HTR-8/SVneo (cell line): ENCODE data around the gene TBC1D10A.

ENCODE experiments used
- DNase-seq: peaks from one replicate; pipeline ENCODE4 v3.0.0; 2011; ENCODE audit warnings: low spot score, mixed read lengths; ENCODE audit not compliant: insufficient read length
- FAIRE-seq: peaks from 2 replicates; lab custom pipeline; 2011; peaks lifted over from hg19 to GRCh38; lab: Jason Lieb, UNC

The TBC1D10A gene

DNA sequence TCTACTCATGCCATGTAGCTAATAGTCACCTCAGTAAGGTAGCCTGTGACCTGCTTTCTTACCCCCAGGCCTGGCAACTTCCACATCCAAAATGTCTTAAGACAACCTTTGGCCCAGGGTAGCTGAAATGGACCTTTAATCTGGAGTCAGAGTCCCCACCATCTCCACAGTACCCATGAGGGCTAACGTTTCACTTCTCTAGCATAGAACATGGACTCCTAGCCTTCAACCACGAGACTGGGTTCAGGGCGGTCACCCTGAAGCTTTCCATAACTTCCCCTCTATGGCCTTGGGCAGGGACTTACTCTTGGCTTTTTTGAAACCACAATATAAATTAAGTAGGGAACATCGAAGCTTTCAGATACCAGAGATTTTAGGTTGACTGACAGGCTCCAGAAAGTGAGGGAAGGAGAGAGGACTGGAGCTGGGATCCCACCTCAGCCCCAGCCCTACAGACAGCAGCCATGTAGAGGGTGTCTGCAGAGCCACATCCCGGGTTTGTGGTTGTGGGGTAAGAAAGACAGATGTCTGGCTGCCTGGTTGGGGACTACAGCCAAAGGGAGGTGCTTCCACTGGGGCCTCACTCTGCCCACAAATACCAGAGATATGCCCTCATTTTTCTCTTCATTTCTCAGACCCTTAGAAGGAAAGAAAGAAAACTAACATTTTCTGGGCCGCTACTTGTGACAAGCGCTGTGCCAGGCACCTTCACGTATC is 2.6 kb downstream of the TBC1D10A start:
- no peak for FAIRE-seq
- DNase-seq, result no peak

DNA sequence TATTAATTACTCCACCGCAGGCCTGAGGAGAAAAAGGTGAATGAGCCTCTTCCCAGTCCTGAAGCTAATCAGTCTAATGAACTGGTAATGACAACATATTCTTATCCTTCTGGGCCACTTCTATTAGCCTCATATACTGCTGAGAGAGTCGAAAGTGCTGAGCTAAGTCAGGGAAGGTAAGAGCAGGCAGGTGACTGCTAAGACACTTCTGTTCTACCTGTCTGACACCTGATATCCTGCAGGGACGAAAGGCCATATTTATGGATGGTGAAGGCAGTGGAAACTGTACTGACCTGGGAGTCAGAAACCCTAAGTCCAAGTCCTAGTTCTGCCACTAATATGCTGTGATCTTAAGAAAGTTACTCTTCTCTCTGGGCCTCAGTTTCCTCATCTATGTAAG is 3.5 kb downstream of the TBC1D10A start:
- FAIRE-seq (no peak), DNase-seq (no peak)

DNA sequence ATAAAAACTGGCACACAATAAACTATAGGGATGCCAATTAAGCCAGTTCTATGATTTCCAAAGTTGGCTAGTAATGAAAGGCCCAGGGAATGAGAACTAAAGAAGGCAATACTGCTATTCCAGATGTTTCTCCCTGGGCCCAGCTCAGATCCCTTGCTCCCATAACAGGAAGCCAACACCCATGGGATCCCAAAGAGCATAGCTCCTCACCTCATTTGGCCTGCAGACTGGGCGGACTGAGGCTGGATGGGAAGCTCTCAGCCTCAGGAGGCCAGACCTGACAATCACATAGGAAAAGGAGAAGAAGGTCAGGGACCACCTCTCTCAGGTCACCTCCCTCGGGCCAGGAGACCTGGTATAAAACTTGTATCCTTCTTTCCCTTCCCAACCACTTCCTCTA is 5.3 kb downstream of the TBC1D10A start:
- FAIRE-seq (no peak), DNase-seq (no peak)

DNA sequence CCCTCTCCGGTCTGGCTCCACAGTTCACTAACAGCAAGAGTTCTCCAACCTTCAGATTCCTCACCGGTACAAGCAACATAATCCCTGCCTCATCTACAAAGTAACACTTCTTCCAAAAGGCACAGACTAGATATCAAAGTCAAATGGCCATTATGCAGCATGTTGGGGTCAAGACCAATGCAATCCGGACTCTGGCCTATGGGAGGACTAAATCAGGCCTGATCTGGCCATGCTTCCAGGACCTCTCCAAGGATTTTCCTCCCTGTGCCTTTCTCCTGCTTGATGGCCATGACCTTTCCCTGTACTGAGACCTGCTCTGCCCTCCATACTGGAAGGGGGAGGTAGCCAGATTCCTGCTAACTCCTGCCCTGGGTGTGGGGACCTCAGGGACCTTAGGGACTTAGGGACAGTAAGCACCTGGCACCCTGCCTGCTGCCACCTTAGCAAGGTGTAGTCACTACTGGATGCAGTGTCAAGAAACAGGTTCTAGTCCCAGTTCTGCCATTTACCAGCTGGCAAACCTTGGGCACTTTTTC is 6.7 kb downstream of the TBC1D10A start:
- no peak for DNase-seq
- FAIRE-seq, result no peak

DNA sequence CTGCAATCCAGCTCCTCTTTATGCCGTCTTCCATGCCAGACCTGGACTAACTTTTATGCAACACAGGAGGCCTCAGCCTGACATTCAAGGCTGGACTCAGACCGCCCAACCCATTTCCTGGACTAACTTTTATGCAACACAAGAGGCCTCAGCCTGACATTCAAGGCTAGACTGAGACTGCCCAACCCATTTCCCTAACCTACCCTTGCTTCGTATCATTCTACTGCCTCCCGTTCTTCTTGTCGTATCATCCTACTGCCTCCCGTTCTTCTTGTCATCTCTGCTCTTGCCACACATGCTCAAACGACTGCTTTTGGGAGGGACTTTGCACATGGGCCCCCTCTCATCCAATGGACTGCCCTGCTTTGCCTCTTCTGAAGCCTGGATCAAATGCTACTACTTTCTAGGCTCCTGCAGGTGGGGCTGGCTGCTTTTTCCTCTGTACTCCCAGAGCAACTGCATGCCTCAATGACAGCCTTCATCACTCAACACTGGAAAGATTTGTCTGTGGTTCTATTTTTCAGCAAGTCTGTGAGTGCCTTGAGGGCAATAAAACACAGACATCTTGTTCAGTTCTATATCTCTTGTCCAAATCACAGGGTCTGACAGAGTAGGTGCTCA is 7.8 kb downstream of the TBC1D10A start:
- no peak for FAIRE-seq

DNA sequence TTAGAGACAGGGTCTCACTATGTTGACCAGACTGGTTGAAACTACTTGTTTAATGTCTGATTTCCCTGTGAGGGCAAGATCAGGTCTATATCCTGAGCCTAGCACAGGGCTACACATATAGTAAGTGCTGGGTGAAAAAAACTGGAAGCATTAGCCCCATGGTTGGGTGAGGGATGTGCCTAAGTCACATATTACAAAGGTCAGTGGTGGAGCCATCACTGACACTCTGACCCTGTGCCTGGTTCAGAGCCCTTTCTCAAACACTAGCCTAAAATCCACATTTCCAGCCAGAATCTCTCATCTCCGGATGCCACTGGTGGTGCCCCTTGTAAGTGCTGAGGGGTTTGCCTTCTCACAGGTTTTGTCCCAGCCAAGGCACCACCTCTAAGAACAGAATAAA is 9.0 kb downstream of the TBC1D10A start:
- FAIRE-seq, result no peak
- DNase-seq, result no peak

More for the DNA sequence above, 7.8 kb downstream of the TBC1D10A start:
- no peak for DNase-seq

DNA sequence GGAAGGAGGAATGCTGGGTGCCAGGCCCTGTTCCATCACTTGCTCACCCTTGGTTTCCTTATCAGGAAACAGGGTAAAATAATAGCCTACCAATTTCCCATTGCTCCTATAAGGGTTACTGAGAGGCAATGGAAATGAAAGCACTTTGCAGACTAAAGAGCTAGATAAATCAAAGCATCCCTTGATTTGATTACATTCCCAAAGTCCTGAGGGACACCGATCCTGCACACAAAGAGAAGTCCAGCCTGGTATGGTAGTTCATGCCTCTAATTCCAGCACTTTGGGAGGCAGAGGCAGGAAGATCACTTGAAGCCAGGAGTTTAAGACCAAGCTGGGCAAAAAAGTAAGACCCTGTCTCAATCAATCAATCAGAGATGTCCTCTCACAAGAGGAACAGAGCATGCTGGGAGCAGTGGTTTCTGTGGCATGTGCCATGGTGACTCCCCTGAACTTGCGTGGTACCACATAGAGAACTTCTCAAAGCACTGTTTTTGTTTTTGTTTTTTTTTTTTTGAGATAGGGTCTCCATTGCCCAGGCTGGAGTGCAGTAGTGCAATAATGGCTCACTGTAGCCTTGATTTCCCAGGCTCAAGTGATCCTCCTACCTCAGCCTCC is 10.7 kb downstream of the TBC1D10A start:
- DNase-seq (no peak), FAIRE-seq (no peak)

DNA sequence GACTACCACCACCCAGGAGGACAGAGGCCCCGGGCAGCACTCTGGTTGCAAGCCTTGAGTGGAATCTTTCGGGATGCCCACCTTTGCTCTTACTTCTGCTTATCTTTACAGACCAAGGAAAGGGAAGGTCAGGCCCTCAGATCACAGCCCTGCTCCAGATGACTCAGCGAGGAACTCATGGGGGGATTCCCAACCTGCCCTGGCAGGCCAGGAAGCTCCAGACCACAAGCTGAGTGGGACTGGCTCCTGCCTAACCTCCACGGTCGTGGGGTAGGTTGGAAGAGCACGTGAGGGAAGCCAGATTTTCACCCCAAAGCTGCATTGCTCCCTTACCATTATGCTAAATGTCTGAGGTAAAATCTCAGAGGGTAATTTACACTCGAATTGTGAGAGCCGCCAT is 11.8 kb downstream of the TBC1D10A start:
- no peak for DNase-seq
- FAIRE-seq, result no peak

DNA sequence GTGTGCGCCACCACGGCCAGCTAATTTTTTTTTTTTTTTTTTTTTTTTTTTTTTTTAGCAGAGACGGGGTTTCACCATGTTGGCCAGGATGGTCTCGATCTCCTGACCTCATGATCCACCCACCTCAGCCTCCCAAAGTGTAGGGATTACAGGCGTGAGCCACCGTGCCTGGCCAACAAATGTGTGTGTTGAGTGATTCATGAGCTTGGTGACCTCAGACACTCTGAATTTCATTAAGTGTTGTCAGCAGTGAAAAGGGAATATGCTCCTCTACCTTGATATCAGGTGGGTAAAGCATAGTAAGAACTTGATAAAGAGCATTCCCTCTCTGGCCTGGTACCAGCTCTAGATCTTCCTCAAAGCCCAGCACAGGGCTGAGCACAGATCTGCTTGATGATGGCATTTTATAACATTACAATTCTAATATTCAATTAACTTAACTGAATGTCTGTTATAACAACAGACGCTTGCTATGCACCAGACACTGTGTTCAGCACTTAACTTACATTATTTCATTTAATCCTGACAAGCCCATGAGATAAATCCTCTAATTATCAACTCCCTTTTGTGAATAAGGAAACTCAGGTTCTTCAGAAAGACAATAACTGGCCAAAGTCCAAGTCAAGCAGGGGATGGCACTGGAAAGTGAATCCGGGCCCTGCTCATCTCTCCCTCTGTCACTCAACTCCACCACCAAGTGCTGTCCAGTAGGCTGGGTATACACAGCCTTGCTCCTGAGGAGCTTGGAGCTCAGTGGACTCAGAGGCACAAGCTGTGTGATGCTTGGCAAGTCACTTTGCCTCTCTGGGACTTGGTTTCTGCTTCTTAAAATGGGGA is 13.0 kb downstream of the TBC1D10A start:
- DNase-seq (no peak), FAIRE-seq (no peak)

DNA sequence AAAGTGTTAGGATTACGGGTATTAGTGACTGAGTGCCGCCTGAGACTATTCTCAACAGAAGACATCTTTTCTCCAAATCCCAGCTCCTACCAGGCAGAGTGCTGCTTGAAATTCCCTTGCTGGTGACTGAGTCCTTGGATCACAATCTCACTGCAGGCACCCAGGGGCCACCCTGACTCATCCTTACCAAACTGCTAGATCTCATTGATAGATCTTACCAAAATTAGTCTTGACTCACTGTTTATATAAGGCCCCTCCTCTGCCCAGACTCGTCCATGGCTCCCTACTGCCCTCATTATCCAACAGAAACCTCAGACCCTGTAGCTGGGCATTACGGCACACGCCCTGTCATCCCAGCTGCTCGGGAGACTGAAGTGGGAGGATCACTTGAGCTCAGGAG is 14.7 kb downstream of the TBC1D10A start:
- no peak for FAIRE-seq
- no peak for DNase-seq

DNA sequence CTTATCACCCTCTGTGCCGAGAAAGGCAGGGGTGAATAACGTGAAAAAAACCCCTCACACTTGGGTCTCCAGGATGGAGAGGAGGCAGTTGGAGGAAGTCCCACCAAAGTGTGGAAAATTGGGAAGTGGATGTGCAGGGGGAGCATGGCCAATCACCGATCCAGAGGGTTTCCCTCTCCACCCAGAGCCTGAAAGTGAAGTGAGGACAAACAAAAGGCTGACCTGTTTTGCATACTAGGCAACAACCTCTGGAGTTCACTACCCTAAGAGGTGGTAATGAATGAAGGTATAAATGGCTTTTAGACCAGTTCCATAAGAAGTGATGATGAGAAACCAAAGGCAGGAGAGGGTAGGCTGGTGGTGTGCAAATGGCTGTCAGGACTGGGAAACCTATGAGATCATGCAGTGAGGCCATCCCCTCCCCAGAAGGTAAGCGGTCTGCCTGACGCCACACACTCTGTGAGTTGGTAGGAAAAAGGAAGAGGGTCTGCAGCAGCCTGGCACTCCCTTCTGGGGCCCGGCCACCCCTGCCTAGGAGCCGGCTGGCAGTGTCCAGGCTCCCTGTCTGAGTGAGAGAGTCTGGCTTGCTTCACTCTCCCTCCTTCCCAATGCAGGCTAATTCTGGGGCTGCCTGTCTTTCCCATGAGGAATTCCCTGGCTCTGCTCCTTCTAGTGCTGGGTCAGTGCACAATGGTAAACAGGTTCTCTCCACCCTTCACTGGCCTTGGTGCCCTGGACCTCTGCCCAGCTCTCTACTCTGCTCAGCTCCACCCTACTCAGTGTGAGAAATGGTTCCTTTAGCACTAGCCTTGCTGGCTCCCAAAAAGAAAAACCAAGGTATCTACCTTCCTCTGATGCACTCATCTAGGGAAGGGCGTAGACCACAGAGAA is 15.6 kb downstream of the TBC1D10A start:
- FAIRE-seq (no peak), DNase-seq (no peak)

DNA sequence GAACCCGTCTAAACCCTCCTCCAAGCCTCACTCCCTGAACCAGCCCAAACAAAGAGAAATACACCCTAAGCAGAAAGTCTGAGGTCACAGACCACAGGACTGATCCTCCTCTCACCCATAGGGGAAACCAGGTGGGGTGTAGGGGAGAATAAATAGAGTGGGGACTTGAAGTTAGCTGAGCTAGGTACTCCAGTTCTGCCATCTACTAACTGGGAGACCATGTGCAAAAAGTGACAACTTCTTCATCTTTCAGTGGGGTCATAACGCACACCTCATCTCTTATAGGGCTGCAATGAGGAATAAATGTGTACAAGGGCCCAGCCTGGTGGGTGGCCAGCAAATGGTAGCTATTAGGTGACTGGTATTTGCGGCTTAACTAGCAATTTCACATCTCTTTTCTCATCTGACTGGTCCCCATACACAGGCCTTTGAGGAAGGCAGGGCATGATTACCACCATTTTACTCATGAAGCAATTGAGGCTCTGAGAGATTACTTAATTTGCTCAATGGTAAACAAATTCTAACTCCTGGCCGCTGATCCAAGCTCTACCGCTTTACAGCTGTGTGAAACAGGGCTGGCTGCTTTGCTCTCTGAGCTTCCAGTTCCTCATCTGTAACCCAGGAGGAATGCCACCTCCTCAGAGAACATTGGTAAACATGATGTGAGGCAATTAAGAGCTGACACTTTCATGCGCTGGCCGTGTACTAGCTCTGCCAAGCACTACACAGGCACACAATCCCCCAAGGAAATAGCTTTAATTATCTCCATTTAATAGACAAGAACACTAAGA is 16.6 kb downstream of the TBC1D10A start:
- FAIRE-seq (no peak), DNase-seq (no peak)

DNA sequence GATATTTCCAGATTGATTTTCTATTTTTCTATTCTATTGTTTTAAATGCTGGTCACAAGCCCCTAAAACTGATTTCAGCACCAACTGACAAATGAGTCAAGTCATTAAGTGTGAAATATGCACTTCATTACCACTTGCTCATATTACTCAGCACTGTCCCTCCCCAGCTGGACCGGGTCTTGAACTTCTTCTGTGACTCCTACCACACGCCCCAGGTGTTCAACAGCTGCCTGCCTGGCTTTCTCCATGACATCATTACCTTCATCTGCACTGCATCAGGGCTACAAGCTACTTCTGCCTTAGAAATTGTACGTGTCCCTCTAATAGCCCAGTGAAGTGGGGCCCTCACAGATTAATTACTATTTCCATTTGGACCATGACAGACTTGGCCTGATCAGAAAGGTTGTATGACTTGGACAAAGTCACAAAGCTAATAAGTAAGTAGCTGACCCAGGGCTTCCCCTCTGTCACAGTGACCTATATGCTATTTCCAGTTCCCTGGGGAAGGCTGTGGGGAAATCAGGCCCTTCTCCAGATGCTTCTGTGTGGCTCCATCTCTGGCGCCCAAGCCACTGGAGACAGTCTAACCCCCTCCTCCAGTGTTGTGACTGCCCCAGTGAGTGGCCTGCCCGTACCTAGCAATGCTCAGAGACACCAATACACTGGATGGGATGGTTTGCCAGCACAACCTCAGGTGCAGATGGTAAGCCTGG is 18.1 kb downstream of the TBC1D10A start:
- FAIRE-seq, result no peak
- no peak for DNase-seq

DNA sequence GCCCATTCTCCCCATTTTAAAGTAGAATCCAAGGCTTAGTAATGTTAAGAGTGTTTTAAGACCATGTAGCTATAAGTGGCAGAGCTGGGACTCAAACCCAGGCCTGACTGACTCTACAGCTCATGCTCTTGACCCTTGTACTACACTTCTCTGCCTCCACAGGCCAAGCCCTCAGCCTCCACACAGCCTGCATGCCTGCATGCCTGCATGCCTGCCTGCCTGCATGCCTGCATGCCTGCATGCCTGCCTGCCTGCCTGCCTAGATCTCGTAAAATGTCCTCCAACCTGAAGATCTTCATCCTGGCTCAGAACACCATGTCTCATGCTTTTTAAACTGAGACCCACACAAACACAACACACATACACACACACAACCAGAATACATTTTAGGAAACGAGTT is 18.6 kb downstream of the TBC1D10A start:
- DNase-seq (no peak), FAIRE-seq (no peak)

DNA sequence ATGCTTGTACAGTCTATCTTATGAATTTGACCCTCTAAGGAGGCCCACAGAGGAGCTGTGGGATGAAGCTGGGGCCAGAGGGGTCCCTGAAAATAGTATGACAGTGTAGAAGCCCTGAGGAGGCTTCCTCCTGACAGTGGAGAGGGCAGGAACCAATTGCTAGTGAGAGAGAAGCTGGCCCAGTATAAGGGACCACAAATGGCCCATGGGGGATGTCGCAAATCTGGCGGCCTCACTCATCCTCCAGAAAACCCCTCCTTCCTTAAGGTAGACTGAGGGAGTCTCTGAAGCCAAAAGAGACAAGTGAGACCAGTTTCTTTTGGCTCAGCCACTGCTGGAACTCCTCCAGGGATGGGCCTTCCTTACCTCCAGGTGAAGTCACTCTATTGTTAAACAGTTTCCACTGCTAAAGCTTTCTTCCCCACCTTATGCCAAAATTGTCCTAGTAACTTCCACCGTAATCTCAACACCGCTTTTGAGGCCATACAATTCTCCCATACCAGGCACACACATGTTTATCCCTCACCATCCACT is 19.6 kb downstream of the TBC1D10A start:
- FAIRE-seq, result no peak

DNA sequence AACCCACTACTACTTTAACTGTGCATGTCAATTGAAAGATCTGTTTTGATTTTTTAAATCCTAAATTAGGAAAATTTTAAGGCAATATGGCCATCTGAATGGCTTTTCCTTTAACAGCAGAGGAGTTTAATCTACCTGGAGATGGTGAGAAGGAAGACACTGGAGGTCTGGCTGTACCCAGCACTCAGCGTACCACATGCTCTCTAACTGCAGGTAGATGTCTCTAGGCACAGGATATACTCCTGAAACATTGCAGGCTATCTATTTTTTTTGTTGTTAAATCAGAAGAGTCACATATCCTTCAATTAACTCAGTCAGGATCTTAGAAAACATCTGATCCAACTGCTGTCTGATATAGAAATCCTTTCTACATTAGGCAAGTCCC is 20.1 kb downstream of the TBC1D10A start:
- FAIRE-seq, result no peak

More for the DNA sequence above, 19.6 kb downstream of the TBC1D10A start:
- DNase-seq, result no peak

DNA sequence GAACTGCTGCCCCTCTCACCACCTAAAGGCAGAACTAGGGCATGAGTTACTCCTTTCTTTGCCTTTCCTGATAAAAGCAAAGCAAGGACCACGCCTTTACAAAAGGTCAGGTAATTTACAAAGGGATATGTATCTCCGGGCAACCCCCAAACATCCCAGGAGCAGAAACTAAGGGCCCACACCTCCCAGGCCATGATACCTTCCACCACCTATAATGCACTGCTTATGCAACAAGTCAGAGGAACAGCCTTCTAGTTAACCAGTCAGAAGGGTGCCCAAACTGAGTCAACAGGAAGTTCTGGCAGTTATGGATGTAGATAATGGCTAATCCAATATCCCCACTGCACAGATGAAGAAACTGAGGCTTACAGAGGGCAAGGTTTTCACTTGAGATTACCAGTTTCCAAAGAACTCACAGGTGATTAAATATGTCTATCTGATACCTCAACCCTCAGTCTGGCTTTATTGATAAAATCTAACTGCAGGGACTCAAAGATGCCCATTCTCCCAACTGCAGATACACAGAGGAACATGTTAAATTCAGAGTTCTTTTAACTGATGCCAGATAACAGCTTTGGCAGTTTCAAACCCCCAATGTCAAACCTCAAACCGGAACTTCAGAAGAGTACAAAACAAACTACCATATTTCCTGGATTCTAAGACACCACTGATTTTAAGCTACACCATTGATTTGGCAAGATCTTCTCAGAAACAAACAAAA is 20.7 kb downstream of the TBC1D10A start:
- FAIRE-seq, result no peak
- DNase-seq, result no peak

More for the DNA sequence above, 20.1 kb downstream of the TBC1D10A start:
- DNase-seq, result no peak
